ENCODE results near the gene GJD3. TPM values are rescaled to one million over a fixed set of nuclear protein-coding genes. Genes with fewer than 3 reads are reported as not detected.

The GJD3 gene
- total RNA-seq, 5 donors from 2014 or later (not counting 1 experiment from before 2014, with no cell fraction given) = not detected

DNA sequence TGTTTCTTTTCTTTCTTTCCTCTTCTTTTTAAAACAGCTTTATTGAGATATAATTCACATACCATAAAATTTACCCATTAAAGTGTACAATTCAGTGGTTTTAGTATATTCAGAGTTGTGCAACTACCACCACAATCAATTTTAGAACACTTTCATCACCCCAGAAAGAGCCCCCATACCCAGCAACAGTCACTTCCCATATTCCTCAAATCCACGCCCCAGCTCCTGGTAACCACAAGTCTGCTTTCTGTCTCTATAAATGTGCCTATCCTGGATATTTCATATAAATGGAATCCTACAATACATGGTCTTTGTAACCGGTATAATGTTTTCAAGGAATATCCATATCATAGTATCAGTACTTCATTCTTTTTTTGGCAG is 36.2 kb downstream of the GJD3 start:
- no peaks in the 10 kb centered on the region for H3K9me3 Mint-ChIP-seq

GRCh38 chr17:40327735-40328385 is 36.7 kb downstream of the GJD3 start:
- Mint-ChIP-seq H3K27me3 (no peaks in the 10 kb centered on the region), H3K36me3 (peaks cover 17% of the 10 kb centered on the region), H3K4me1 (peaks cover 87 to 96% (median 94%) of the 10 kb centered on the region in 3 donors), H3K4me3 (peak overlapping the region; percentile 79 to 91 (median 89)), H3K27ac (peak overlapping the region; percentile 99 to 100), H3K9me3 (no peaks in the 10 kb centered on the region)
- H3K4me1 ChIP-seq (ENCODE audit: control insufficient read depth in 1 of 2, extremely low read depth in 1 of 2, insufficient read depth in 2 of 2, low read length in 2 of 2) = peaks cover 79 to 96% of the 10 kb centered on the region in 2 experiments
- H3K9me3 ChIP-seq = no peaks in the 10 kb centered on the region
- no peak for DNase-seq
- no peaks in the 10 kb centered on the region for H3K27me3 ChIP-seq (replicated peaks in 1 of 2; ENCODE audit: control insufficient read depth in 2 of 2, extremely low read depth in 1 of 2, insufficient read depth in 2 of 2, low read length in 1 of 2)
- no peak for ATAC-seq (replicated peaks in 1 of 4)
- POLR2A ChIA-PET = interaction anchor here (0.6 to 0.9 kb wide), 6 partner anchors 10 to 232 kb away, joined by 3 to 7 read pairs (median 4); no protein-coding TSS in a partner anchor
- H3K27ac ChIP-seq (ENCODE audit: low read length) = peak overlapping the region; percentile 99
- CTCF ChIA-PET = interaction anchor here in 1 of 2 donors (0.5 to 0.8 kb wide), 2 partner anchors 11 to 125 kb away, joined by 3 read pairs; no protein-coding TSS in a partner anchor
- 24% methylated on average over 2 of the region's 3 CpGs for WGBS (ENCODE audit: insufficient coverage)
- H3K36me3 ChIP-seq (ENCODE audit: control insufficient read depth in 2 of 2, extremely low read depth in 1 of 2, insufficient read depth in 1 of 2, low read length in 1 of 2) = peaks cover 9 to 23% of the 10 kb centered on the region in 2 donors
- H3K4me3 ChIP-seq (ENCODE audit: control insufficient read depth in 1 of 2, extremely low read depth in 1 of 2, low read length in 1 of 2) = peak overlapping the region in 1 of 2 donors; percentile 44

More for the DNA sequence above, 36.2 kb downstream of the GJD3 start:
- DNase-seq (no peak), ATAC-seq (replicated peaks in 1 of 4) (no peak)
- H3K27ac ChIP-seq (ENCODE audit: low read length) = peak overlapping the region; percentile 99
- WGBS (ENCODE audit: insufficient coverage) = no CpG with 5 or more reads among the region's 2 CpGs
- peaks cover 75 to 96% of the 10 kb centered on the region in 2 experiments for H3K4me1 ChIP-seq (ENCODE audit: control insufficient read depth in 1 of 2, extremely low read depth in 1 of 2, insufficient read depth in 2 of 2, low read length in 2 of 2)
- ChIA-PET CTCF (no interaction called here), POLR2A (interaction anchor here (0.6 to 0.9 kb wide), 6 partner anchors 11 to 232 kb away, joined by 3 to 7 read pairs (median 4); no protein-coding TSS in a partner anchor)
- peaks cover 84 to 96% (median 94%) of the 10 kb centered on the region in 3 donors for H3K4me1 Mint-ChIP-seq
- no peak overlapping the region for H3K4me3 ChIP-seq (ENCODE audit: control insufficient read depth in 1 of 2, extremely low read depth in 1 of 2, low read length in 1 of 2)
- no peaks in the 10 kb centered on the region for H3K9me3 ChIP-seq
- peaks cover 17% of the 10 kb centered on the region for H3K36me3 Mint-ChIP-seq
- H3K27me3 Mint-ChIP-seq = no peaks in the 10 kb centered on the region
- no peaks in the 10 kb centered on the region for H3K27me3 ChIP-seq (replicated peaks in 1 of 2; ENCODE audit: control insufficient read depth in 2 of 2, extremely low read depth in 1 of 2, insufficient read depth in 2 of 2, low read length in 1 of 2)
- H3K27ac Mint-ChIP-seq = peak overlapping the region; percentile 94 to 99
- H3K36me3 ChIP-seq (ENCODE audit: control insufficient read depth in 2 of 2, extremely low read depth in 1 of 2, insufficient read depth in 1 of 2, low read length in 1 of 2) = peaks cover 9 to 26% of the 10 kb centered on the region in 2 donors
- peak overlapping the region; percentile 40 to 62 (median 57) for H3K4me3 Mint-ChIP-seq

DNA sequence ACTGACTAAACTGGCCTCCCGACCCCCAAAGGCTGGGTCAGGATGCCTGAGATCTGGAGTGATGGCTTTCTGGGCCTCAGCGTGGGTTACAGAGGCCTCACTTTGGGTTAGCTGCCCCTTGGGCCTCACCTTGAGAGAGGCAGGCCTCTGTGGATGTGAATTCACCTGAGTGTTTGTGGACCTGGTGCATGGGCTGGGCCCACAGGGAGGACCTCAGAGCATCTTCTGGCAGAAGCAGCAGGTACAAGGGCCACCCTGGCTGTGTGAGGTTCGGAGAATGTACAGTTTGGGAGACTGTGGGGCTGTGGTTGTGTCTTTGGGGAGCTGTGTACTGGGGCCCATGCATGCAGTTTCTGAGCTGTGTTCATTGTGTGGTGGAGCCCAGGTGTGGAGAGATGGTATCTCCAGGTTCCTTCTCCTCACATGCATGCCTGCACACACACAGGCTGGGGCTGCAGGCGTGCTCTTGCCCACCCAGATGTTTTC is 37.2 kb downstream of the GJD3 start:
- Histone ChIP-seq H3K36me3 (ENCODE audit: control insufficient read depth in 2 of 2, extremely low read depth in 1 of 2, insufficient read depth in 1 of 2, low read length in 1 of 2) (peaks cover 4 to 17% of the 10 kb centered on the region in 2 donors), H3K27me3 (replicated peaks in 1 of 2; ENCODE audit: control insufficient read depth in 2 of 2, extremely low read depth in 1 of 2, insufficient read depth in 2 of 2, low read length in 1 of 2) (no peaks in the 10 kb centered on the region), H3K4me1 (ENCODE audit: control insufficient read depth in 1 of 2, extremely low read depth in 1 of 2, insufficient read depth in 2 of 2, low read length in 2 of 2) (peaks cover 74 to 97% of the 10 kb centered on the region in 2 experiments), H3K4me3 (ENCODE audit: control insufficient read depth in 1 of 2, extremely low read depth in 1 of 2, low read length in 1 of 2) (peak overlapping the region in 1 of 2 donors; percentile 44), H3K9me3 (no peaks in the 10 kb centered on the region), H3K27ac (ENCODE audit: low read length) (peak overlapping the region; percentile 99)
- H3K27ac Mint-ChIP-seq = peak overlapping the region; percentile 99 to 100
- H3K36me3 Mint-ChIP-seq = peaks cover 13% of the 10 kb centered on the region
- no peaks in the 10 kb centered on the region for H3K9me3 Mint-ChIP-seq
- peak overlapping the region; percentile 79 to 91 (median 89) for H3K4me3 Mint-ChIP-seq
- DNase-seq (peak in 1 of 35 experiments; percentile 33), ATAC-seq (replicated peaks in 1 of 4) (no peak)
- CTCF ChIA-PET = interaction anchor here in 1 of 2 donors (0.5 to 1.2 kb wide), 4 partner anchors 10 to 1361 kb away, joined by 3 read pairs; partner anchors contain the start of gene EIF1
- POLR2A ChIA-PET = interaction anchor here (0.6 to 0.8 kb wide), 3 partner anchors 13 to 187 kb away, joined by 3 to 4 read pairs (median 4); partner anchors contain the start of gene CASC3 (in 1 of the 2)
- 58% methylated on average over 3 of the region's 4 CpGs for WGBS (ENCODE audit: insufficient coverage)
- peaks cover 88 to 96% (median 93%) of the 10 kb centered on the region in 3 donors for H3K4me1 Mint-ChIP-seq
- H3K27me3 Mint-ChIP-seq = no peaks in the 10 kb centered on the region

DNA sequence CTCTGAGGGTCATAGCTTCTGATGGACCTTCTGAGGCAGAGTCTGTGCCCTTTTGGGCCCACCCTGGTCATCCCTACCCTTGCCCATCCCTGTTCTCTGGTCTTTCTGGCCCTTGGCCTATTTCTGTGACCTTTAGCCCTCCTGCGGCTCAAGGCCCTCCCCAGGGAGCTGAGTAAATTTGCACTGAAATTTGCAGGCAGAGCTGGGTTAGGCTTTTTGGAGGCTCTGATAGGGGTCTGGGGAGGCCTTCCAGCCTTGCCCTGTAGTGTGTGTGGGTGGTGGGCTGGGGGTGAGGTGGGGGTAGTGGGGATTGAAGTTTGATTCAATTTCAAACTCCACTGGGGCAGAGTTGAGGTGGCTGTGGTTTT is 37.7 kb downstream of the GJD3 start:
- peaks cover 12% of the 10 kb centered on the region for H3K36me3 Mint-ChIP-seq
- Histone ChIP-seq H3K36me3 (ENCODE audit: control insufficient read depth in 2 of 2, extremely low read depth in 1 of 2, insufficient read depth in 1 of 2, low read length in 1 of 2) (peaks cover 4 to 12% of the 10 kb centered on the region in 2 donors), H3K9me3 (no peaks in the 10 kb centered on the region), H3K4me3 (ENCODE audit: control insufficient read depth in 1 of 2, extremely low read depth in 1 of 2, low read length in 1 of 2) (peak overlapping the region; percentile 15 to 44), H3K27me3 (replicated peaks in 1 of 2; ENCODE audit: control insufficient read depth in 2 of 2, extremely low read depth in 1 of 2, insufficient read depth in 2 of 2, low read length in 1 of 2) (no peaks in the 10 kb centered on the region), H3K27ac (ENCODE audit: low read length) (peak overlapping the region; percentile 99), H3K4me1 (ENCODE audit: control insufficient read depth in 1 of 2, extremely low read depth in 1 of 2, insufficient read depth in 2 of 2, low read length in 2 of 2) (peaks cover 72 to 97% of the 10 kb centered on the region in 2 experiments)
- POLR2A ChIA-PET = interaction anchor here (0.6 to 1.8 kb wide), 6 partner anchors 14 to 186 kb away, joined by 3 to 20 read pairs (median 4); partner anchors contain the start of gene CASC3 (in 1 of the 2)
- peaks cover 92 to 99% (median 96%) of the 10 kb centered on the region in 3 donors for H3K4me1 Mint-ChIP-seq
- H3K27ac Mint-ChIP-seq = peak overlapping the region; percentile 99 to 100
- no peaks in the 10 kb centered on the region for H3K27me3 Mint-ChIP-seq
- H3K9me3 Mint-ChIP-seq = no peaks in the 10 kb centered on the region
- DNase-seq = no peak
- CTCF ChIA-PET = interaction anchor here in 1 of 2 donors (0.5 to 1.2 kb wide), 3 partner anchors 10 to 1362 kb away, joined by 3 to 9 read pairs (median 3); partner anchors contain the start of gene EIF1
- no peak for ATAC-seq (replicated peaks in 1 of 4)
- H3K4me3 Mint-ChIP-seq = peak overlapping the region; percentile 79 to 91 (median 89)
- no CpG with 5 or more reads among the region's 1 CpG for WGBS (ENCODE audit: insufficient coverage)

GRCh38 chr17:40326014-40326831 is 38.3 kb downstream of the GJD3 start:
- Histone ChIP-seq H3K27ac (ENCODE audit: low read length) (peak overlapping the region; percentile 99), H3K9me3 (no peaks in the 10 kb centered on the region), H3K4me1 (ENCODE audit: control insufficient read depth in 1 of 2, extremely low read depth in 1 of 2, insufficient read depth in 2 of 2, low read length in 2 of 2) (peaks cover 70 to 97% of the 10 kb centered on the region in 2 experiments), H3K27me3 (replicated peaks in 1 of 2; ENCODE audit: control insufficient read depth in 2 of 2, extremely low read depth in 1 of 2, insufficient read depth in 2 of 2, low read length in 1 of 2) (no peaks in the 10 kb centered on the region), H3K4me3 (ENCODE audit: control insufficient read depth in 1 of 2, extremely low read depth in 1 of 2, low read length in 1 of 2) (peak overlapping the region; percentile 15 to 44), H3K36me3 (ENCODE audit: control insufficient read depth in 2 of 2, extremely low read depth in 1 of 2, insufficient read depth in 1 of 2, low read length in 1 of 2) (peaks cover 4 to 7% of the 10 kb centered on the region in 2 donors)
- CTCF ChIA-PET = interaction anchor here (0.7 to 1.6 kb wide), 7 partner anchors 9 to 1362 kb away, joined by 3 to 9 read pairs (median 4); partner anchors contain the start of gene EIF1 (in 1 of the 2)
- POLR2A ChIA-PET = interaction anchor here (0.5 to 1.8 kb wide), 9 partner anchors 13 to 334 kb away, joined by 3 to 20 read pairs (median 4); partner anchors contain the start of genes CASC3 (in 1 of the 2) and MSL1 (in 1 of the 2)
- Mint-ChIP-seq H3K9me3 (no peaks in the 10 kb centered on the region), H3K4me1 (peaks cover 92 to 99% (median 94%) of the 10 kb centered on the region in 3 donors), H3K27ac (peak overlapping the region; percentile 99 to 100), H3K36me3 (peaks cover 6% of the 10 kb centered on the region), H3K27me3 (no peaks in the 10 kb centered on the region), H3K4me3 (peak overlapping the region; percentile 79 to 91 (median 89))
- ATAC-seq (replicated peaks in 1 of 4) (peak; percentile 13 to 36 (median 32)), DNase-seq (peak in 32 of 35 experiments; percentile 51 to 85 (median 62))
- 26% methylated on average over 7 of the region's 17 CpGs for WGBS (ENCODE audit: insufficient coverage)
